ENCODE measurements around the gene PLAC9. TPM values are rescaled to one million over a fixed set of nuclear protein-coding genes. Genes with fewer than 3 reads are reported as not detected.

The PLAC9 gene
- total and polyA plus RNA-seq, 12 donors, result 1.8 to 67.6 (median 24.0) TPM

DNA sequence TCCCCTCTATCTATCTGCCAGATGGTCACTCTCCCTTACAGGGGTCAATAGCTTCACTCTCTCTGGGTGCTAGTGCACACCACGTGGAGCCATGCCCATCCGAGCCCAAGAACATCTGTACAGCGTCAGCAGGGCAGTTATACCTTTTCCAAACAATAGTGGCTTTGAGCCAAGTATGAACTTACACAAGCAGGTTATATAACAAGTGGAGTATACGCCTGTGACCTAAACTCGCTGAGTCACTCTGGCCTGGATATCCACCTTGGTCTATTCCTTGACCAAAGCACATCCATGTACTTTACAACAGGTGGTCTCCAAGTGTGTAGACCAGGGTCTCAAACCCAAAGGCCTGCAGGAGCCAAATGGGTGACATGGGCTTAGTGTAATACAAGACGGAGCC is 20.3 kb downstream of the PLAC9 start:
- Histone ChIP-seq H3K4me3 (no peak overlapping the region), H3K9me3 (replicated peaks in 1 of 3) (no peaks in the 10 kb centered on the region), H3K36me3 (replicated peaks in 1 of 2) (peaks cover 0 to 44% of the 10 kb centered on the region in 2 donors), H3K27ac (no peak overlapping the region), H3K27me3 (no peaks in the 10 kb centered on the region), H3K4me1 (replicated peaks in 1 of 2) (no peaks in the 10 kb centered on the region)
- DNase-seq, result no peak
- WGBS, 4 donors, result 91 to 97% (median 95%) methylated on average over 4 to 6 of the region's 6 CpGs
- no peak for TF ChIP-seq POLR2A (IDR thresholded peaks at IDR 0.05)
- TF ChIP-seq, protein P1, sequence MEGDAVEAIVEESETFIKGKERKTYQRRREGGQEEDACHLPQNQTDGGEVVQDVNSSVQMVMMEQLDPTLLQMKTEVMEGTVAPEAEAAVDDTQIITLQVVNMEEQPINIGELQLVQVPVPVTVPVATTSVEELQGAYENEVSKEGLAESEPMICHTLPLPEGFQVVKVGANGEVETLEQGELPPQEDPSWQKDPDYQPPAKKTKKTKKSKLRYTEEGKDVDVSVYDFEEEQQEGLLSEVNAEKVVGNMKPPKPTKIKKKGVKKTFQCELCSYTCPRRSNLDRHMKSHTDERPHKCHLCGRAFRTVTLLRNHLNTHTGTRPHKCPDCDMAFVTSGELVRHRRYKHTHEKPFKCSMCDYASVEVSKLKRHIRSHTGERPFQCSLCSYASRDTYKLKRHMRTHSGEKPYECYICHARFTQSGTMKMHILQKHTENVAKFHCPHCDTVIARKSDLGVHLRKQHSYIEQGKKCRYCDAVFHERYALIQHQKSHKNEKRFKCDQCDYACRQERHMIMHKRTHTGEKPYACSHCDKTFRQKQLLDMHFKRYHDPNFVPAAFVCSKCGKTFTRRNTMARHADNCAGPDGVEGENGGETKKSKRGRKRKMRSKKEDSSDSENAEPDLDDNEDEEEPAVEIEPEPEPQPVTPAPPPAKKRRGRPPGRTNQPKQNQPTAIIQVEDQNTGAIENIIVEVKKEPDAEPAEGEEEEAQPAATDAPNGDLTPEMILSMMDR (IDR thresholded peaks at IDR 0.05), result no peak
- intact Hi-C loops (cut with DNase I), result no loop called here

DNA sequence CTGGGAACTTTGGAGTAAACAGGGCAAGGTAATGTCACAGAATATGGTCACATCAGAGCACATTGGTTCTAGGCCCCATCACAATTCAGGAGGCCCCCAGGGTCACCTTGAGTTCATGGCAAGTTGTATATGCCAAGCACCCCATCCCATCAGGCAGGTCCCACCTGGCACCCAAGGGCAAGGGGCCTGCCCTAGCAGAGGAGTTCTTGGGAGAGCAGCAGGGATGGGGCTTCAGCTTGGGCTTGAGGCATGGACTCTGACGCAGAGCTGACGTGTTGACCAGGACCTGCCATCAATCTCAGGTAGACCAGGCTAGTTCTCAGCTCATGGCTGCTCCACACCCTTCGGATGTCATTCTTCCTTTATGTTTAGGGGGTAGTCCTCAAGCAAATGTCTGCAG is 20.9 kb downstream of the PLAC9 start:
- no peaks in the 10 kb centered on the region for H3K9me3 ChIP-seq (replicated peaks in 1 of 3)
- TF ChIP-seq, protein P1 (IDR thresholded peaks at IDR 0.05), result no peak
- TF ChIP-seq POLR2A (IDR thresholded peaks at IDR 0.05), result no peak
- H3K4me1 ChIP-seq (replicated peaks in 1 of 2), result peaks cover 0 to 6% of the 10 kb centered on the region in 2 donors
- peaks cover 0 to 47% of the 10 kb centered on the region in 2 donors for H3K36me3 ChIP-seq (replicated peaks in 1 of 2)
- H3K27me3 ChIP-seq, result no peaks in the 10 kb centered on the region
- no peak overlapping the region for H3K4me3 ChIP-seq
- no peak for DNase-seq
- 67 to 93% (median 85%) methylated on average over 3 of the region's 3 CpGs for WGBS, 4 donors
- intact Hi-C loops (cut with DNase I), result no loop called here
- no peak overlapping the region for H3K27ac ChIP-seq

DNA sequence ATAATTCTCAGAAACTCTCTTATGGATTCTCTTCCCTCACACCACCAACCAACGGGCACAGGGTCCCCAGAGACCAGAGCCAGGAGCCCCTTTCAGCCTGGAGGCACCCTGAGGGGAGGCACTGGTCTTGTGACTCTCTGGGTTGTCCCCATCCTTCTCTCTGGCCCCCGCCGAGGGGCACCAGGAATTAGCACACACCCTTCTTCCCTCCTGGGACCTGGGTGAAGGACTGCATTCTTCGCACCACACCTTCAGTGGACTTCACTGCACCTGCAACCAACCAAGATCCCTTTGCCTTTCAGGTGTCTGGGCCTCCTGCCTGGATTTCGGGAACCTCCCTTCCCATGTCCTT is 22.1 kb downstream of the PLAC9 start:
- Histone ChIP-seq H3K9me3 (replicated peaks in 1 of 3) (no peaks in the 10 kb centered on the region), H3K36me3 (replicated peaks in 1 of 2) (peaks cover 0 to 47% of the 10 kb centered on the region in 2 donors), H3K27me3 (no peaks in the 10 kb centered on the region), H3K4me3 (no peak overlapping the region), H3K4me1 (replicated peaks in 1 of 2) (peaks cover 4 to 17% of the 10 kb centered on the region in 2 donors), H3K27ac (peak overlapping the region in 1 of 5 donors; percentile 65)
- WGBS, 4 donors, result 93 to 97% (median 96%) methylated on average over 5 of the region's 5 CpGs
- intact Hi-C loops (cut with DNase I), result no loop called here
- no peak for TF ChIP-seq POLR2A (IDR thresholded peaks at IDR 0.05)
- TF ChIP-seq, protein P1 (IDR thresholded peaks at IDR 0.05), result no peak
- DNase-seq, result no peak

DNA sequence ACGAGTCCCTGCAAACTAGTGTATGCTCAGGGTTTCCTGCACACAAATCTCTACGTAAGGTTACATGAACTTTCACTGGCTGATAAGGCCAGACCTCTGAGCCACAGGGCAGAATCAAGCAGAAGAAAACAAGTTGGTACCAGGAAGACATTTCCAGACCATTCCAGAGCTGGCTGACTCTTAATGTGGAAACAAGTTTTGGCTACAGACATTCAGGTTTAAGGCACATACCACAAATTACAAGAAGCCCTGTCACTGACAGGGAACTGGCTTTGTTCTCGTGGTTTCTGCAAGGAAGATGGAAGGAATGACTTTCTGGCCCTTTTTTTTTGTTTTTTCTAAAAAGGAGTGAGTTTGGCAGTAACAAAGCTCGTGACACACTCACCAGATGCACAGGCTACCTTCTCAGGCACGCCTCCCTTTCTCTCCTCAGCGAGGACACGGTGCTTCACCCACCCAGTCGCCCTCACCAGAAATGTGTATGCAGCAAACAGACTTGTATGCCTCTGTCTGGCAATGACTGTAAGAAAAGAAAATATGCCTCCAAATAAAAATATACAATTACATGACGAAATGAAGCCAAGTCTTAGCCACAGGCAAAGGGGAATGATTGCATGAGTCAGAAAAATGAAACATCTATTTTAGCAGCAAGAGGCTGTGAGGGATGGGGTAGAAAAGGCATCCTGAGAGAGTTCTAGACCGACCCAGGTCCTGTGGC is 22.6 kb downstream of the PLAC9 start:
- Histone ChIP-seq H3K27ac (peak overlapping the region in 2 of 5 donors; percentile 21 to 77), H3K4me3 (no peak overlapping the region), H3K9me3 (replicated peaks in 1 of 3) (no peaks in the 10 kb centered on the region), H3K4me1 (replicated peaks in 1 of 2) (peaks cover 4 to 17% of the 10 kb centered on the region in 2 donors), H3K36me3 (replicated peaks in 1 of 2) (peaks cover 0 to 47% of the 10 kb centered on the region in 2 donors), H3K27me3 (no peaks in the 10 kb centered on the region)
- no peak for DNase-seq
- 70 to 84% (median 80%) methylated on average over 9 to 10 of the region's 10 CpGs for WGBS, 4 donors
- TF ChIP-seq, protein P1 (IDR thresholded peaks at IDR 0.05), result no peak
- no peak for TF ChIP-seq POLR2A (IDR thresholded peaks at IDR 0.05)
- intact Hi-C loops (cut with DNase I), result loop anchor here (5.0 kb wide), 2 partner anchors 47 to 52 kb away; partner anchors contain the start of gene ANXA11 (in 1 of the 2)
